ENCODE measurements around the gene PCNX1. TPM values are rescaled to one million over a fixed set of nuclear protein-coding genes. Genes with fewer than 3 reads are reported as not detected.

PCNX1 gene
- total and polyA plus RNA-seq, 2 experiments from 2014 or later: 6.9 to 33.5 TPM

DNA sequence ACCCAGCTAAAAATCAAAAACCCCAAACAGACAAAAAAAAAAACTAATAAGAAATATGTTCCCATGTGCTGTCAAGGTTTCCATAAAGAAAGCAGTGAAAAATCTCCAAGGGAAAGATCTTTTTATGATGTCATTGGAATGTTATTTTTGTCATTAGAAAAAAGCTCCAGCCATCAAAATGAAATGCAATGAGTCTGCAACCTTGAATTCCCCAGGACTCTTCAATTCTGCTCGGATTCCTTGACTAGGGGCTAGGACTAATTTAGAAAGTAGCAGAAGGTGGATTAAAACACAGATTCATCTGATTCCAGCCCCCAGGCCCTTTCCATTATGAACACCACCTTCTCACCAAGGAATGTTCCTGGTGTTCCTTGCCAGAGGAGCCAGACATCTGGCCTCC, 6.0 kb upstream of the PCNX1 start:
- H4K20me1 ChIP-seq (ENCODE audit: insufficient read depth): no peaks in the 10 kb centered on the region

DNA sequence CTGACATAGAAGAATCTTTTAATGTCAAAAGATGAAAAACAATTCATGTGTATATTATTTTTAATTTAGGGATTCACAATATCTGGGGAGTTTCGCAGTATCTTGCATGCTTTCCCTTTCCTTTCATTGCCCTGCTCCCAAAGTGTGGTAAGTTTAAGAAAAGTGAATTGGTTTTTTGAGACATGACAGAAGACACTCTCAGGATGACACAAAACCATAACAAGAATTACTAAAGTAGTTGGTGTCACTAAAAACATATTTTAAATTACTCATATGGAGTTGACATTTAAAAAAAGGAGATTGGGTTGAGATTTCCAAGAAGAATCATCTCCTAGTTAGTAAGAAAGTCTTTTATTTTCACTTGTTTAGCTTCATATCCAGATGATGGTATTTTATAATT, 5.1 kb upstream of the PCNX1 start:
- peak overlapping the region; percentile 84 for H3K27ac ChIP-seq
- peaks cover 12% of the 10 kb centered on the region; the same call in 1 of the 2 replicates for H3K79me2 ChIP-seq (ENCODE audit: insufficient read depth)
- H4K20me1 ChIP-seq (ENCODE audit: insufficient read depth): no peaks in the 10 kb centered on the region
- no peak overlapping the region for H2AFZ ChIP-seq
- H3K4me2 ChIP-seq (ENCODE audit: unreplicated experiment): no peak overlapping the region
- no peaks in the 10 kb centered on the region for H3K36me3 ChIP-seq (ENCODE audit: low read depth)
- in situ Hi-C loops (cut with MboI): no loop called here
- 100% methylated on average over 1 of the region's 1 CpG for WGBS, 2 experiments (ENCODE audit: low coverage in 1 of 2, low lambda C conversion rate in 2 of 2, missing lambda C conversion rate in 2 of 2)
- DNase-seq: no peak
- H3K4me1 ChIP-seq (ENCODE audit: insufficient read depth): peaks cover 58% of the 10 kb centered on the region
- H3K9me3 ChIP-seq (ENCODE audit: low read depth): no peaks in the 10 kb centered on the region
- no peak for TF ChIP-seq EZH2 (IDR thresholded peaks at IDR 0.05; ENCODE audit: insufficient read depth, poor library complexity, severe bottlenecking)
- no peak for TF ChIP-seq EZH2phosphoT487 (IDR thresholded peaks at IDR 0.05; ENCODE audit: insufficient read depth, low read depth)
- no peaks in the 10 kb centered on the region for H3K9me2 ChIP-seq (ENCODE audit: insufficient read depth)
- H3K27me3 ChIP-seq (replicated peaks; ENCODE audit: insufficient read depth): no peaks in the 10 kb centered on the region
- H3K4me3 ChIP-seq: no peak overlapping the region
- peaks cover 34% of the 10 kb centered on the region for H3F3A ChIP-seq (ENCODE audit: insufficient read depth)
- H3K9ac ChIP-seq: no peak overlapping the region

More for the DNA sequence above, 6.0 kb upstream of the PCNX1 start:
- no peaks in the 10 kb centered on the region for H3K9me2 ChIP-seq (ENCODE audit: insufficient read depth)
- H3K36me3 ChIP-seq (ENCODE audit: low read depth): no peaks in the 10 kb centered on the region
- H3K9me3 ChIP-seq (ENCODE audit: low read depth): no peaks in the 10 kb centered on the region
- WGBS, 2 experiments (ENCODE audit: low coverage in 1 of 2, low lambda C conversion rate in 2 of 2, missing lambda C conversion rate in 2 of 2): 16 to 23% methylated on average over 1 of the region's 1 CpG
- no peak overlapping the region for H3K4me3 ChIP-seq
- in situ Hi-C loops (cut with MboI): no loop called here
- peaks cover 62% of the 10 kb centered on the region for H3K4me1 ChIP-seq (ENCODE audit: insufficient read depth)
- H2AFZ ChIP-seq: peak overlapping the region; percentile 16; the same call in 1 of the 2 replicates
- peaks cover 38% of the 10 kb centered on the region for H3F3A ChIP-seq (ENCODE audit: insufficient read depth)
- peak overlapping the region; percentile 59 for H3K4me2 ChIP-seq (ENCODE audit: unreplicated experiment)
- peak overlapping the region; percentile 56 for H3K9ac ChIP-seq
- 0 out of 2 replicates have a peak, but pooled peaks cover 4% of the 10 kb centered on the region for H3K79me2 ChIP-seq (ENCODE audit: insufficient read depth)
- peak; percentile 77 for DNase-seq
- no peak for TF ChIP-seq EZH2 (IDR thresholded peaks at IDR 0.05; ENCODE audit: insufficient read depth, poor library complexity, severe bottlenecking)
- no peaks in the 10 kb centered on the region for H3K27me3 ChIP-seq (replicated peaks; ENCODE audit: insufficient read depth)
- peak overlapping the region; percentile 84 for H3K27ac ChIP-seq

DNA sequence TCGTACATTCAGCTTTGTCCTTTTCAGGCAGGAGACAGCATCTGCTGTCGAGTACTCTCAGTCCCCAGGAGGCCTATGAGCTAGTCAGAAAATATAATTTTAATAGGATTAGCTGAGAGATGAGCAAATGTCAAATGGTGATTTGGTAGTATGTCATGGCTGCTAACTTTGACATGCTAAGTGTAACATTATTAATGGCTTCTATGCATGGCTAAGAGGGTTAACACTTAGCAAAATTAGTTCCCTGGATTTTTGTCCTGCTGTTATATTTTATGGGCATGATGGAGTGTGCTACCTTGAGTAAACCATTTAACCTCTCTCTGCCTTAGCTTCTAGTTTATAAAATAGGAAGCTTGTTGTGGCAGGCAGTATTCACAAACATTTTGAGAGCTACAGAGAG, 2.9 kb upstream of the PCNX1 start:
- in situ Hi-C loops (cut with MboI): no loop called here
- Histone ChIP-seq H3K4me1 (ENCODE audit: insufficient read depth) (peaks cover 37% of the 10 kb centered on the region), H3F3A (ENCODE audit: insufficient read depth) (peaks cover 27% of the 10 kb centered on the region), H3K4me2 (ENCODE audit: unreplicated experiment) (no peak overlapping the region), H3K9me3 (ENCODE audit: low read depth) (no peaks in the 10 kb centered on the region), H3K36me3 (ENCODE audit: low read depth) (no peaks in the 10 kb centered on the region), H2AFZ (peak overlapping the region; percentile 42; the same call in 1 of the 2 replicates), H3K79me2 (ENCODE audit: insufficient read depth) (peaks cover 30% of the 10 kb centered on the region), H3K27me3 (replicated peaks; ENCODE audit: insufficient read depth) (no peaks in the 10 kb centered on the region), H3K9ac (no peak overlapping the region), H4K20me1 (ENCODE audit: insufficient read depth) (no peaks in the 10 kb centered on the region), H3K27ac (no peak overlapping the region), H3K4me3 (no peak overlapping the region), H3K9me2 (ENCODE audit: insufficient read depth) (no peaks in the 10 kb centered on the region)
- no peak for TF ChIP-seq EZH2 (IDR thresholded peaks at IDR 0.05; ENCODE audit: insufficient read depth, poor library complexity, severe bottlenecking)
- no peak for TF ChIP-seq EZH2phosphoT487 (IDR thresholded peaks at IDR 0.05; ENCODE audit: insufficient read depth, low read depth)
- WGBS, 2 experiments (ENCODE audit: low coverage in 1 of 2, low lambda C conversion rate in 2 of 2, missing lambda C conversion rate in 2 of 2): 90 to 92% methylated on average over 2 of the region's 2 CpGs
- no peak for DNase-seq

DNA sequence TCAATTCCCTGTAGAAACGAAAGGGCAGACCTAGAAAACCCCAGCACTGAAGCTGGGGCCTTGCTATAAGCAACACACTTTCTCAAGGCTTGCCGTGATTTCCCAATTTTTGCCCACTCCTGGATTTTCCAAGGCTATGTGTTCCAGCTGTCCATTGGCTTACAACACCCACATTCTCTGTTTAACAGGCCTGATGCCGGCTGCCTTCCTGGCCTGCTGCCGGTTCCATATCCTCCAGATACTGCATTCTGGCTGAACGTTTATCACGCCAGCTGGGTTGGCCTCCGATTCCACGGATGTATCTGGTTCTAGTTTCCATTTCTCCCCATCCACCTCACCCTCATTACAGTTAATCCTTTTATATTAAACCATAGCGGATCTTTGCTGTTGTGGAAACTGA, 2.0 kb upstream of the PCNX1 start:
- no peaks in the 10 kb centered on the region for H3K36me3 ChIP-seq (ENCODE audit: low read depth)
- peaks cover 30% of the 10 kb centered on the region for H3F3A ChIP-seq (ENCODE audit: insufficient read depth)
- no peaks in the 10 kb centered on the region for H3K9me2 ChIP-seq (ENCODE audit: insufficient read depth)
- H3K4me1 ChIP-seq (ENCODE audit: insufficient read depth): peaks cover 37% of the 10 kb centered on the region
- H3K9ac ChIP-seq: no peak overlapping the region
- H3K27me3 ChIP-seq (replicated peaks; ENCODE audit: insufficient read depth): no peaks in the 10 kb centered on the region
- WGBS, 2 experiments (ENCODE audit: low coverage in 1 of 2, low lambda C conversion rate in 2 of 2, missing lambda C conversion rate in 2 of 2): 61 to 65% methylated on average over 9 of the region's 9 CpGs
- peak overlapping the region; percentile 10; the same call in 1 of the 2 replicates for H3K27ac ChIP-seq
- no peaks in the 10 kb centered on the region for H3K9me3 ChIP-seq (ENCODE audit: low read depth)
- H3K4me3 ChIP-seq: no peak overlapping the region
- no peak for DNase-seq
- H2AFZ ChIP-seq: peak overlapping the region; percentile 42; the same call in 1 of the 2 replicates
- H4K20me1 ChIP-seq (ENCODE audit: insufficient read depth): no peaks in the 10 kb centered on the region
- no peak overlapping the region for H3K4me2 ChIP-seq (ENCODE audit: unreplicated experiment)
- H3K79me2 ChIP-seq (ENCODE audit: insufficient read depth): peaks cover 37% of the 10 kb centered on the region
- no peak for TF ChIP-seq EZH2 (IDR thresholded peaks at IDR 0.05; ENCODE audit: insufficient read depth, poor library complexity, severe bottlenecking)
- in situ Hi-C loops (cut with MboI): no loop called here

DNA sequence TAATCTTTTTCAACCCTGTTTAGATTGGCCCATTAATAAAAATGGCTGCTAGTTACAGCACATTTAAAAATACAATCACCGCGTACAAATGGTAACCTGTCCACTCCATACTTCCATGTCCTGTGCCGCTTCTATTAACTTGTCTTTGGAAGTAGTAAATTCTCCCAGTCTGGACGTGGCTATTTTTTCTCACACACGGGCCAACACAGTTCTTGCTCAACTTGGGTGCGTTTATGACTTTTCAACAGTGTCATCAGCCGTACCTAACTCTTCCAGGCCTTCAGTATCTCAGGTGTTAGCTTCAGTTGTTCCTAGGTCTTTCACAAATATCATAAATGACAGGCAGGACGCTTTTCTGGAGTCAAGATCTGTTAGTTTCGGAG, 475 bp upstream of the PCNX1 start:
- Histone ChIP-seq H4K20me1 (ENCODE audit: insufficient read depth) (no peaks in the 10 kb centered on the region), H2AFZ (peak overlapping the region; percentile 94), H3F3A (ENCODE audit: insufficient read depth) (peaks cover 25% of the 10 kb centered on the region), H3K79me2 (ENCODE audit: insufficient read depth) (peaks cover 52% of the 10 kb centered on the region), H3K9me3 (ENCODE audit: low read depth) (no peaks in the 10 kb centered on the region), H3K4me1 (ENCODE audit: insufficient read depth) (peaks cover 42% of the 10 kb centered on the region), H3K27me3 (replicated peaks; ENCODE audit: insufficient read depth) (no peaks in the 10 kb centered on the region), H3K4me3 (peak overlapping the region; percentile 80), H3K4me2 (ENCODE audit: unreplicated experiment) (peak overlapping the region; percentile 91), H3K36me3 (ENCODE audit: low read depth) (no peaks in the 10 kb centered on the region), H3K9ac (peak overlapping the region; percentile 93), H3K9me2 (ENCODE audit: insufficient read depth) (no peaks in the 10 kb centered on the region), H3K27ac (peak overlapping the region; percentile 83)
- peak; percentile 47 for DNase-seq
- in situ Hi-C loops (cut with MboI): no loop called here
- no peak for TF ChIP-seq EZH2phosphoT487 (IDR thresholded peaks at IDR 0.05; ENCODE audit: insufficient read depth, low read depth)
- TF ChIP-seq EZH2 (IDR thresholded peaks at IDR 0.05; ENCODE audit: insufficient read depth, poor library complexity, severe bottlenecking): no peak
- WGBS, 2 experiments (ENCODE audit: low coverage in 1 of 2, low lambda C conversion rate in 2 of 2, missing lambda C conversion rate in 2 of 2): 9 to 15% methylated on average over 9 of the region's 9 CpGs

Measured in GM23248 (cell line).